NT2/D1 (cell line): Measurements from ENCODE around the gene SPATA2.

Experiments used
- SUZ12 ChIP-seq: IDR thresholded peaks from 2 replicates; pipeline ENCODE4 v1.6.1; 2011; ENCODE audit not compliant: insufficient read length, insufficient read depth; ENCODE audit errors: extremely low read depth
- YY1 ChIP-seq: IDR thresholded peaks from 2 replicates; pipeline ENCODE4 v1.6.1; 2011; ENCODE audit not compliant: insufficient read length, insufficient read depth
- ZNF274 ChIP-seq: IDR thresholded peaks from 2 replicates; pipeline ENCODE4 v1.6.1; 2011; ENCODE audit warnings: mild to moderate bottlenecking, low read depth, low read length

DNA sequence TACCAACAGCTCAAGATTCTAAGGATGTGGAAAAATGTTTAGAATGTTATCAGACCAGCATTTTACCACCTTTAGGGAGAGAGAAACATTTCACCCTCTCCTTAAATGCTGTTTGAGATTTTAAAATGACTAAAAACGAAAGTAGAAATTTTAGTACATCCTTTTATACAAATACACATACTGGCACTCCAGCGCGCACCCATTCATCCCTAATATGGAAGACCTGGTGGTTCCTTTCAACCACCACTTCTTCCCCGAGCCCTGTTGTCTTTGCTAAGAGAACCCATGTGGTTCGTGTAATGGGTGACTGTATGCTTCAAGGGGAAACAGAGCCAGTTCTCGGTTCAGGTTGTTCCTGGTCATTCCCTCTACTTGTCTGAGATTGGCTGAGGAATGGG, 21.3 kb downstream of the SPATA2 start:
- no peak for TF ChIP-seq ZNF274
- no peak for TF ChIP-seq SUZ12
- no peak for TF ChIP-seq YY1
